ENCODE data around the gene HCRTR1.

DNA sequence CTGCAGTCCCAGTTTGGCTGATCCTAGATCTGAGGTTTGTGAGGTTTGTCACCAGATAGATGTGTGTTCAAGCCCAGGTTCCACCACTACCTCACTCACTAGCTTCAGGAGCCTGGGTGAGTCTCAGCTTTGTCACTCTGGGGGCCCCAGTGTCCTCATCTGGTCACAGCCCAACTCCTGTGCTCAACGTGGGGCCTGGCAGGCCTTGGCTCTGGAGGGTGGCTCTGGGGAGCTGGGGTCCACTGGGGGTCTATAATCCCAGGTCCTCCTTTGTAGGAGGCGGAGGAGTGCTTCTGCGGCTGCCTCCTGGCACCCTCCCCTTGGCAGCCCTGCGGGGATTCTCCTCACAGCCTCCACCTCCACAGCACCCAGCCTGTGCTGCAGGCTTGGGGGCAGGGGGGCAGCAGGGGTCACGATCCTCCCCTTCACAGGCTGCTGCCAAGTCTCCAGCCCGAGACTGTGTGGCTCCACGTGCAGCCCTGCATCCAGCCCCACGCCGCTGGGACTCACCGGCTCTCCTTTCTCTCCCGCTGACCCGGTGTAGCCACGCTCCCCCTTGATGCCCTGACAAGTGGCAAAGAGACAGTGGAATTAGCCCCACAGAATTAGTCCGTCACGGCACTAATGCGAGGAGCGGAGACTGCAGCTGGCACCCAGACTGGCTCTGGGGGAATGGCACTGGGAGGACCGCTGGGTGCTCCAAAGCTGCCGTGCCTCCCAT, 49.7 kb downstream of the HCRTR1 start:
- TF ChIP-seq, protein P1, sequence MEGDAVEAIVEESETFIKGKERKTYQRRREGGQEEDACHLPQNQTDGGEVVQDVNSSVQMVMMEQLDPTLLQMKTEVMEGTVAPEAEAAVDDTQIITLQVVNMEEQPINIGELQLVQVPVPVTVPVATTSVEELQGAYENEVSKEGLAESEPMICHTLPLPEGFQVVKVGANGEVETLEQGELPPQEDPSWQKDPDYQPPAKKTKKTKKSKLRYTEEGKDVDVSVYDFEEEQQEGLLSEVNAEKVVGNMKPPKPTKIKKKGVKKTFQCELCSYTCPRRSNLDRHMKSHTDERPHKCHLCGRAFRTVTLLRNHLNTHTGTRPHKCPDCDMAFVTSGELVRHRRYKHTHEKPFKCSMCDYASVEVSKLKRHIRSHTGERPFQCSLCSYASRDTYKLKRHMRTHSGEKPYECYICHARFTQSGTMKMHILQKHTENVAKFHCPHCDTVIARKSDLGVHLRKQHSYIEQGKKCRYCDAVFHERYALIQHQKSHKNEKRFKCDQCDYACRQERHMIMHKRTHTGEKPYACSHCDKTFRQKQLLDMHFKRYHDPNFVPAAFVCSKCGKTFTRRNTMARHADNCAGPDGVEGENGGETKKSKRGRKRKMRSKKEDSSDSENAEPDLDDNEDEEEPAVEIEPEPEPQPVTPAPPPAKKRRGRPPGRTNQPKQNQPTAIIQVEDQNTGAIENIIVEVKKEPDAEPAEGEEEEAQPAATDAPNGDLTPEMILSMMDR (conservative IDR thresholded peaks at IDR 0.05; ENCODE audit: low read length), result no peak
- TF ChIP-seq EZH2phosphoT487 (IDR thresholded peaks at IDR 0.05; ENCODE audit: borderline replicate concordance), result no peak
